ENCODE measurements around the gene ANO2.

ANO2 gene

DNA sequence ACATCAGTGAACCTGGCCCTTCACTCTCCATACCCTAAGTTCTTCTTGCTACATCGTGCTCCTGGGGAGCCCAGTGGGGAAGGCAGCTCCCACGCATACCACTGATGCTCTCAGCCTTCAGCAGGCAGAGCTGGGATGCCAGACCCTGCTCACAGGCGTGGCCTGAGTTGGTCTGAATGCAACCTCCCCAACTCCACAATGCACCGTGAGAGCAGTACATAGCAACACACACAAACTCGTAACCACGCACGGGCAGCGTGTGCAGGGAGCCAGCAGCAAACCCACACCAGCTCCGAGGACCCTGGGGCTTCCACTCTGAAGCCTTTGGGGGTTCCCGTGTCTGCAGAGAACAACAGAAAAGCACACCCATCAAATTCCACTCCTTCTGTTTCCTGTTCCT, 37.3 kb downstream of the ANO2 start:
- H3K4me3 ChIP-seq (ENCODE audit: low read depth, low read length), result no peak overlapping the region
- peak; percentile 9 for DNase-seq (ENCODE audit: low read depth)
- TF ChIP-seq, protein P1, sequence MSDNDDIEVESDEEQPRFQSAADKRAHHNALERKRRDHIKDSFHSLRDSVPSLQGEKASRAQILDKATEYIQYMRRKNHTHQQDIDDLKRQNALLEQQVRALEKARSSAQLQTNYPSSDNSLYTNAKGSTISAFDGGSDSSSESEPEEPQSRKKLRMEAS (IDR thresholded peaks at IDR 0.05; ENCODE audit: low read depth, low read length), result no peak
- no peak for TF ChIP-seq POLR2A (IDR thresholded peaks at IDR 0.05; ENCODE audit: extremely low read depth, insufficient read length)
- no peak for TF ChIP-seq MYC (IDR thresholded peaks at IDR 0.05; ENCODE audit: low read depth, low read length)
- TF ChIP-seq, protein P2, sequence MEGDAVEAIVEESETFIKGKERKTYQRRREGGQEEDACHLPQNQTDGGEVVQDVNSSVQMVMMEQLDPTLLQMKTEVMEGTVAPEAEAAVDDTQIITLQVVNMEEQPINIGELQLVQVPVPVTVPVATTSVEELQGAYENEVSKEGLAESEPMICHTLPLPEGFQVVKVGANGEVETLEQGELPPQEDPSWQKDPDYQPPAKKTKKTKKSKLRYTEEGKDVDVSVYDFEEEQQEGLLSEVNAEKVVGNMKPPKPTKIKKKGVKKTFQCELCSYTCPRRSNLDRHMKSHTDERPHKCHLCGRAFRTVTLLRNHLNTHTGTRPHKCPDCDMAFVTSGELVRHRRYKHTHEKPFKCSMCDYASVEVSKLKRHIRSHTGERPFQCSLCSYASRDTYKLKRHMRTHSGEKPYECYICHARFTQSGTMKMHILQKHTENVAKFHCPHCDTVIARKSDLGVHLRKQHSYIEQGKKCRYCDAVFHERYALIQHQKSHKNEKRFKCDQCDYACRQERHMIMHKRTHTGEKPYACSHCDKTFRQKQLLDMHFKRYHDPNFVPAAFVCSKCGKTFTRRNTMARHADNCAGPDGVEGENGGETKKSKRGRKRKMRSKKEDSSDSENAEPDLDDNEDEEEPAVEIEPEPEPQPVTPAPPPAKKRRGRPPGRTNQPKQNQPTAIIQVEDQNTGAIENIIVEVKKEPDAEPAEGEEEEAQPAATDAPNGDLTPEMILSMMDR (IDR thresholded peaks at IDR 0.05; ENCODE audit: low read depth, low read length), result no peak

DNA sequence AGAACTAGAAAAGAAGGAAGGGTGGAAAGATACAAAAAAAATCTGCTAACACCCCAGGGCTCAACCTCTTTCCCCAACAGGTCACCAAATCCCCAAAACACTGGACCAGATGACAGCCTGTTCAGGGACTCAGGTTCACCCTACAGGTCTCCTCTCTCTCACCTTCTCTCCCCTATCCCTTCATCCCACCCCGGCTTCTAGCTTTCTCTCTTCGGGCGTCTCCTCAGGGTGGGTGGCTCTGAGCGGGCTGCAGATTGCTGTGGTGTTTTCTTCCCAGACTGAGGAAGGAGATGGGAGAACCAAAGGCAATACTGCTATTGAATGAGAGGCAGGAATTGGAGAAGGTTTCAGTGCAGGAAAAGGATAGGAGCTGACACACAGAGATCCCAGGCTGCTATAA, 39.3 kb downstream of the ANO2 start:
- TF ChIP-seq MYC (IDR thresholded peaks at IDR 0.05; ENCODE audit: low read depth, low read length) (no peak), POLR2A (IDR thresholded peaks at IDR 0.05; ENCODE audit: extremely low read depth, insufficient read length) (no peak)
- TF ChIP-seq, protein P1 (IDR thresholded peaks at IDR 0.05; ENCODE audit: low read depth, low read length), result no peak
- TF ChIP-seq, protein P2 (IDR thresholded peaks at IDR 0.05; ENCODE audit: low read depth, low read length), result no peak
- DNase-seq (ENCODE audit: low read depth), result no peak
- H3K4me3 ChIP-seq (ENCODE audit: low read depth, low read length), result no peak overlapping the region

DNA sequence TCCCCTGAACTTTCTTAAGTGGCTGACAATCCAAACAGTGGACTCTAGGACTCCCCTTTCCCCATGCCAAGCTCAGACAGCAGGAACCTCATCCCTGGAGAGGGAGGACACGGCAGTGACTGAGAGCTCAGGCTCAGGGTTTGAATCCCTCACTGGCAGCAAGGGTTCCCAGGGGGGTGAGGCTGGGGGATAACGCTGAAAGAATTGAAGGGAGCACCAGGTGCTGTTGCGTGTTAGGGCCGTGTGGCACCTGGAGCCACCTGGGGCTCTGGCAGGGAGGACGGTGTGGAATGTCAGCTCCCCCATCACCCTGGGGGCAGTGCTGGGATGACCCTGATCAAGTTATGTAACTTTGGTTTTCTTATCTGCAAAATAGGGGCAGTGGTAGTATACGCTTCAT, 40.1 kb downstream of the ANO2 start:
- TF ChIP-seq, protein P2 (IDR thresholded peaks at IDR 0.05; ENCODE audit: low read depth, low read length), result no peak
- TF ChIP-seq, protein P1 (IDR thresholded peaks at IDR 0.05; ENCODE audit: low read depth, low read length), result no peak
- TF ChIP-seq MYC (IDR thresholded peaks at IDR 0.05; ENCODE audit: low read depth, low read length) (no peak), POLR2A (IDR thresholded peaks at IDR 0.05; ENCODE audit: extremely low read depth, insufficient read length) (no peak)
- H3K4me3 ChIP-seq (ENCODE audit: low read depth, low read length), result no peak overlapping the region
- DNase-seq (ENCODE audit: low read depth), result no peak

DNA sequence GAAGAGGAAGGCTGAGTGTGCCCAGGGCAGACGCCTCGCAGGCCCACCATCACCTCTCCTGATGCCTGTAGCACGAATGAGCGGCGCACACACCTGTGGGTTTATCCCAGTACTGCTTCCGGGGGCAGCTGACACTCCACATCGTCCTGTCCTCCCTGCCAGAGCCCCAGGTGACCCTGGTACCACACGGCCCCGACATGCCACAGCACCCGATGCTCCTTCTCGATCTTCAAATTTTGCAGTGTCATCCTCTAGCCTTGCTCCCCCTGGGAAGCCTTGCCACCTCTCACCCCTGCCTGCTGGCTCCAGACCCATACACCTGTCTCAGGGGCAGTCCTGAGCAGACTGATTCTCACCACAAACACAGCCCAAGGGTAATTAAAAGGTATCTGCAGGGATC, 40.6 kb downstream of the ANO2 start:
- TF ChIP-seq, protein P2 (IDR thresholded peaks at IDR 0.05; ENCODE audit: low read depth, low read length), result no peak
- TF ChIP-seq MYC (IDR thresholded peaks at IDR 0.05; ENCODE audit: low read depth, low read length) (no peak), POLR2A (IDR thresholded peaks at IDR 0.05; ENCODE audit: extremely low read depth, insufficient read length) (no peak)
- TF ChIP-seq, protein P1 (IDR thresholded peaks at IDR 0.05; ENCODE audit: low read depth, low read length), result no peak
- no peak for DNase-seq (ENCODE audit: low read depth)

DNA sequence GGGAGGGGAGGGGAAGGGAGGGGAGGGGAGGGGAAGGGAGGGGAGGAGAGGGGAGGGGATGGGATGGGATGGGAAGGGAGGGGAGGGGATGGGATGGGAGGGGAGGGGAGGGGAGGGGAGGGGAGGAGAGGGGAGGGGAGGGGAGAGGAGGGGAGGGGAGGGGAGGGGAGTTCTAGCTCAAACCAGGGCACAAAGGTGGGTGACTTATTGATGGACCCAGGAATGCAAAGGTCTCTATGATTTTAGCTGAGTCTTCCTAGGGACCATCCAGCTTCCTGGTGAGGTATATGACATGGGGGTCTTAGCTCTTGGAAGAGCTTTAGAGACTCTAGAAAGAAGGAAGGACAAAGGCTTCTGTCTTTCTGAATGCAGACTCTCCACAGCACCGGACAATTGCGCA, 42.3 kb downstream of the ANO2 start:
- DNase-seq (ENCODE audit: low read depth), result no peak
- TF ChIP-seq, protein P1 (IDR thresholded peaks at IDR 0.05; ENCODE audit: low read depth, low read length), result no peak
- no peak for TF ChIP-seq MYC (IDR thresholded peaks at IDR 0.05; ENCODE audit: low read depth, low read length)
- TF ChIP-seq POLR2A (IDR thresholded peaks at IDR 0.05; ENCODE audit: extremely low read depth, insufficient read length), result no peak
- TF ChIP-seq, protein P2 (IDR thresholded peaks at IDR 0.05; ENCODE audit: low read depth, low read length), result no peak
- H3K4me3 ChIP-seq (ENCODE audit: low read depth, low read length), result no peak overlapping the region

More for the DNA sequence above, 40.6 kb downstream of the ANO2 start:
- H3K4me3 ChIP-seq (ENCODE audit: low read depth, low read length), result no peak overlapping the region

DNA sequence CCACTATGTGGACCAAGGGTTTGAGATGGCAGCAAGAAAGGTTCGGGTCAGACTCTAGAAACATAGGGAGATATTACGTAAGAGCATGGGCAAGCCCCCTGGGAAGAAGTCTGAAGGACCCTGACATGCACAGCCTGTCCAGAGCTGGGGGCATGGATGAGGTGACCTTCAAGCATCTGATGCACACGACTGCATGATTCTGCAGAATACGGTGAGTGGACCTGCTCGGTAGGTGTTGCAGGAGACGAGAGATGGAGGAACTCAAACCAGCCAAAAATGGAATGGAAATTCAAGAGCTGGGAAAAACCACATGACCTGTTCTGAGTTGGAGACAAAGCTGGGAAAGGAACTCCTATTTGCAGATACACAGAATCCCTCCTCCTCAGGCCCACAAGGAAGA, 43.6 kb downstream of the ANO2 start:
- TF ChIP-seq MYC (IDR thresholded peaks at IDR 0.05; ENCODE audit: low read depth, low read length) (no peak), POLR2A (IDR thresholded peaks at IDR 0.05; ENCODE audit: extremely low read depth, insufficient read length) (no peak)
- TF ChIP-seq, protein P2 (IDR thresholded peaks at IDR 0.05; ENCODE audit: low read depth, low read length), result no peak
- TF ChIP-seq, protein P1 (IDR thresholded peaks at IDR 0.05; ENCODE audit: low read depth, low read length), result no peak
- no peak for DNase-seq (ENCODE audit: low read depth)
- H3K4me3 ChIP-seq (ENCODE audit: low read depth, low read length), result no peak overlapping the region

Data from NB4 (cell line).